Tibial artery (tissue), 4 donors: ENCODE results near the gene CAPZB.

ENCODE experiments used
- DNase-seq, 2 donors: peaks; one replicate each; pipeline ENCODE4 v3.0.0-alpha.2; 2019
- H3K27ac ChIP-seq, 2 donors: fragments of 200-600 bp; sonication (generic) in 1 of 2; 1 replicate in 1 of 2; 2 replicates in 1 of 2; pipeline ENCODE4 v1.5.1; 2018 to 2019; ENCODE audit warnings: mild to moderate bottlenecking in 1 of 2
- H3K27me3 ChIP-seq, 2 donors: fragments of 200-600 bp; sonication (generic) in 1 of 2; one replicate each; pipeline versions ENCODE4 v1.5.1 to v1.6.0; 2016 to 2019
- H3K36me3 ChIP-seq, 3 donors: fragments of 200-600 bp; sonication (generic) in 2 of 3; one replicate each; pipeline ENCODE4 v1.5.1; 2016 to 2019; ENCODE audit warnings: mild to moderate bottlenecking in 2 of 3
- H3K4me1 ChIP-seq, 4 donors: fragments of 200-600 bp; sonication (generic) in 2 of 4; 1 replicate in 3 of 4; 2 replicates in 1 of 4; pipeline ENCODE4 v1.5.1; 2016 to 2019
- H3K4me3 ChIP-seq, 2 donors: fragments of 200-600 bp; sonication (generic) in 1 of 2; 1 replicate in 1 of 2; 2 replicates in 1 of 2; pipeline ENCODE4 v1.5.1; 2018 to 2019; ENCODE audit warnings: mild to moderate bottlenecking in 2 of 2
- H3K9me3 ChIP-seq, 3 donors: fragments of 200-600 bp; sonication (generic) in 1 of 3; one replicate each; pipeline ENCODE4 v1.5.1; 2016 to 2019
- intact Hi-C: fragments of 100-400 bp; cut with DNase I; formaldehyde crosslinking; loops from one replicate; pipeline ENCODE4 v1.15.0; 2023; ENCODE audit warnings: low total_unique reads
- TF ChIP-seq, protein P1 (sequence below), 2 experiments: fragments of 200-600 bp in 1 of 2; fragments of 450-650 bp in 1 of 2; IDR thresholded peaks; one replicate each; pipeline ENCODE4 v1.5.1; 2017 to 2019; ENCODE audit warnings: antibody characterized with exemption in 2 of 2, mild to moderate bottlenecking in 1 of 2, moderate library complexity in 1 of 2

The CAPZB gene

GRCh38 chr1:19390901-19391595, 94.3 kb downstream of the CAPZB start:
- DNase-seq: peak in 1 of 2 donors; percentile 66
- Histone ChIP-seq H3K9me3 (no peaks in the 10 kb centered on the region), H3K36me3 (peaks cover 0 to 6% (median 5%) of the 10 kb centered on the region in 3 donors), H3K4me3 (peak overlapping the region; percentile 12 to 17), H3K4me1 (peaks cover 0 to 91% (median 50%) of the 10 kb centered on the region in 4 donors), H3K27me3 (no peaks in the 10 kb centered on the region), H3K27ac (peak overlapping the region; percentile 66 to 68)
- intact Hi-C loops: loop anchor here (5.0 to 10.0 kb wide), 3 partner anchors 94 to 261 kb away; partner anchors contain the start of gene CAPZB
- TF ChIP-seq, protein P1, sequence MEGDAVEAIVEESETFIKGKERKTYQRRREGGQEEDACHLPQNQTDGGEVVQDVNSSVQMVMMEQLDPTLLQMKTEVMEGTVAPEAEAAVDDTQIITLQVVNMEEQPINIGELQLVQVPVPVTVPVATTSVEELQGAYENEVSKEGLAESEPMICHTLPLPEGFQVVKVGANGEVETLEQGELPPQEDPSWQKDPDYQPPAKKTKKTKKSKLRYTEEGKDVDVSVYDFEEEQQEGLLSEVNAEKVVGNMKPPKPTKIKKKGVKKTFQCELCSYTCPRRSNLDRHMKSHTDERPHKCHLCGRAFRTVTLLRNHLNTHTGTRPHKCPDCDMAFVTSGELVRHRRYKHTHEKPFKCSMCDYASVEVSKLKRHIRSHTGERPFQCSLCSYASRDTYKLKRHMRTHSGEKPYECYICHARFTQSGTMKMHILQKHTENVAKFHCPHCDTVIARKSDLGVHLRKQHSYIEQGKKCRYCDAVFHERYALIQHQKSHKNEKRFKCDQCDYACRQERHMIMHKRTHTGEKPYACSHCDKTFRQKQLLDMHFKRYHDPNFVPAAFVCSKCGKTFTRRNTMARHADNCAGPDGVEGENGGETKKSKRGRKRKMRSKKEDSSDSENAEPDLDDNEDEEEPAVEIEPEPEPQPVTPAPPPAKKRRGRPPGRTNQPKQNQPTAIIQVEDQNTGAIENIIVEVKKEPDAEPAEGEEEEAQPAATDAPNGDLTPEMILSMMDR (IDR thresholded peaks at IDR 0.05): peak; percentile 77 to 89

- Histone ChIP-seq H3K9me3 (no peaks in the 10 kb centered on the region), H3K36me3 (no peaks in the 10 kb centered on the region), H3K27ac (peak overlapping the region; percentile 66 to 68), H3K4me1 (peaks cover 0 to 91% (median 54%) of the 10 kb centered on the region in 4 donors), H3K4me3 (peak overlapping the region; percentile 12 to 17), H3K27me3 (no peaks in the 10 kb centered on the region)
- TF ChIP-seq, protein P1 (IDR thresholded peaks at IDR 0.05): no peak
- intact Hi-C loops: loop anchor here (5.0 to 10.0 kb wide), 3 partner anchors 94 to 262 kb away; partner anchors contain the start of gene CAPZB
- DNase-seq: no peak
Measured at GRCh38 chr1:19390166-19390850, 95.0 kb downstream of the CAPZB start.

GRCh38 chr1:19388980-19389379, 96.4 kb downstream of the CAPZB start:
- intact Hi-C loops: no loop called here
- peak overlapping the region; percentile 20 to 73 for H3K27ac ChIP-seq
- no peak for DNase-seq

DNA sequence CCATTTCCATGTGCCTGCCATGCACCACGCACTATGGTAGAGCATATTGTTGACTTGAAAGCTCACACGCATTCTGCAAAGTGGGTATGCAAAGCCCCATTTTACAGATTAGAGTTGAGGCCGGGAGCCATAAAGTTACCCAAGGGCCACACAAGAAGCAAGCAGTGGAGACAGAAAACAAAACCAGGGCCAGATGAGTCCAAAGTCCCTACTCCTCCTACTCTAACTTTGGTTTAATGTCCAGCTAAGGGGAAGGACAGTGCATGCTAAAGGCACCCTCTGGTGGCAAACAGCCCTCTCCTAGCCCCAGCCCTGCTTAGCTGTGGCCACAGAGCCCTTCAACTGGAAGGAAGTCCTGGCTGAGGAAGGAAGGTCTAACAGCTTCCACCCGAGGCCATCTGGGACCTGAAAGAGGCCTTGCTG, 98.3 kb downstream of the CAPZB start:
- TF ChIP-seq, protein P1 (IDR thresholded peaks at IDR 0.05): no peak
- no peaks in the 10 kb centered on the region for H3K9me3 ChIP-seq
- H3K4me1 ChIP-seq: peaks cover 0 to 79% (median 52%) of the 10 kb centered on the region in 4 donors
- H3K4me3 ChIP-seq: no peak overlapping the region
- H3K27ac ChIP-seq: peak overlapping the region; percentile 68 to 73
- H3K36me3 ChIP-seq: peaks cover 0 to 9% (median 7%) of the 10 kb centered on the region in 3 donors
- no peak for DNase-seq
- H3K27me3 ChIP-seq: no peaks in the 10 kb centered on the region
- intact Hi-C loops: no loop called here

More at GRCh38 chr1:19388980-19389379, 96.4 kb downstream of the CAPZB start:
- TF ChIP-seq, protein P1 (IDR thresholded peaks at IDR 0.05): no peak
- Histone ChIP-seq H3K9me3 (no peaks in the 10 kb centered on the region), H3K36me3 (peaks cover 0 to 7% (median 7%) of the 10 kb centered on the region in 3 donors), H3K27me3 (no peaks in the 10 kb centered on the region), H3K4me1 (peaks cover 0 to 92% (median 65%) of the 10 kb centered on the region in 4 donors), H3K4me3 (no peak overlapping the region)

DNA sequence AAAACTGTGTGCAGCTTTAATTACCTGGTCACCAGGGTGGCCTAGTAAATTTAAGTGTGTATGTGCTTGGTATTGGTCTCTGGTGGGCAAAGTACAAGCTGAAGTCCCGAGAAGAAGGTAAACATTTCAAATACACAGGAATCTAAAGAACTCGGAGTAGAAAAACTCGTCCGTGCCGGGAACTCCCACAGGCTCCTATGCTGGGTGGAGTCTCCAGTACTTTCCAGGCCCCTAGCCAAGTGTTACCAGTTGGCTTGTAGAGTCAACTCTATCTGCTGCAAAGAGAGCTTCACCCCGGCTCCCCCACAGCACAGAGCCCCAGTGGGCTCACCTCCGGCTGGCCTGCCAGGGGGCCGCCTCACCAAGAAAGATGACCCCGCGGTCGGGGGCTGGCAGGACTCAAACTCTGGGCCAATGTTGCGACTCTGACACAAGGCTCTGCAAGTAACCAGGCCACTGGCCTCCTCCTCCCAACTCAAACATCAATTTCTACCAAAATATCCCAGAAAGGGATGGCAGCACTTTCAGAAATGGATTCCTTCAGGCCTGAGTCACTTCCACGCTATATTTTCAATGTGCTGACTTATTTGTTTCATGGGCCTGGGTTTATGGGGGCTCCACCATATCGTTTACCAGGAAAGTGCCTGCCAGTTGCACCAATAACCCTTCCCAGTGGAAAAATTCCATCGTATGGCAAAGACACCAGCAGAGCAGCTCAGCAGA, 99.3 kb downstream of the CAPZB start:
- Histone ChIP-seq H3K27me3 (no peaks in the 10 kb centered on the region), H3K27ac (peak overlapping the region; percentile 68 to 73), H3K4me3 (peak overlapping the region in 1 of 2 donors; percentile 10), H3K36me3 (peaks cover 0 to 13% (median 12%) of the 10 kb centered on the region in 3 donors), H3K4me1 (peaks cover 0 to 71% (median 44%) of the 10 kb centered on the region in 4 donors), H3K9me3 (no peaks in the 10 kb centered on the region)
- TF ChIP-seq, protein P1 (IDR thresholded peaks at IDR 0.05): no peak
- DNase-seq: peak; percentile 73 to 80
- intact Hi-C loops: no loop called here
